H1 (cell line): Measurements from ENCODE around the gene TBL1Y. TPM values are rescaled to one million over a fixed set of nuclear protein-coding genes. Genes with fewer than 3 reads are reported as not detected.

Experiments used
- CBX8 ChIP-seq: fragments of 300-800, 300-1000 bp; sonication (generic); IDR thresholded peaks from 2 replicates; pipeline ENCODE4 v1.7.1; 2016; ENCODE audit warnings: low read depth, low read length, borderline replicate concordance
- PHF8 ChIP-seq: fragments of 200-600 bp; sonication (generic); conservative IDR thresholded peaks from 2 replicates; pipeline ENCODE4 v1.7.1; 2012; ENCODE audit warnings: low read depth, mild to moderate bottlenecking, inconsistent platforms, low read length, moderate library complexity
- polyA plus RNA-seq, 7 experiments: library from polyadenylated mRNA; depleted of rRNA in 3 of 7; stranded (reverse) in 5 of 7; unstranded in 2 of 7; fragments of >200 nt in 5 of 7; fragments of 200-250 nt in 2 of 7; gene quantifications; 1 replicate in 5 of 7; 2 replicates in 1 of 7; 4 replicates in 1 of 7; pipeline versions ENCODE4 v1.2.1 to v1.2.3, GENCODE V29; 2011 to 2013; ENCODE audit warnings: missing spikeins in 2 of 7, mixed read lengths in 2 of 7
- total RNA-seq: library from RNA; stranded (reverse); fragmentation: NEBNext Ultra II Directional; extraction: Animal tissue kit (Norgen Biotek cat#: 25700); gene quantifications from 2 replicates; pipeline ENCODE4 v1.2.1, GENCODE V29; 2021
- TF ChIP-seq, protein P1 (sequence below): IDR thresholded peaks from 2 replicates; pipeline ENCODE4 v1.6.1; 2012; ENCODE audit warnings: inconsistent platforms

The TBL1Y gene
- total and polyA plus RNA-seq, 2 of the 8 experiments (the other 6 are each of a cell fraction or from before 2014, with no cell fraction given) = 2.5 to 4.2 TPM

DNA sequence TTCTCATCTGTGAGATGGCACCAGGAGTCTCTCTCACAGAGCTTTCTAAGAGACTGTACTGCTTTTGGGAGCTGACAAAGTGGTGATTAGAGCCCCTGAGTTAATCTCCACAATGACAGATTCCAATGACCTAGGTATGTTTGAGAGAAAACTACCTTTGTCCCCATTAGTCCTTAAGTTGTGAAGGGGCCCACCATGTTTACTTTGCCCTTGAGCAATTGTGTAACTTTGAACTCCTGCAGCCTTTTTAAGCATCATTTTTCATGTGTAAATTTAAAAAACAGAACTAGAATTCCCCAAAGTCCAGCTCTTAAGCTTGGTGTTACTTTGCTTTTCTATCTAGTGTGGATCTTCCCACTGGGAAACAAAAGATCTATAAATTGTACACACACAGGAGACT lies 2.9 kb downstream of the TBL1Y start (continued):
- TF ChIP-seq CBX8 = no peak
- TF ChIP-seq PHF8 = no peak
- TF ChIP-seq, protein P1, sequence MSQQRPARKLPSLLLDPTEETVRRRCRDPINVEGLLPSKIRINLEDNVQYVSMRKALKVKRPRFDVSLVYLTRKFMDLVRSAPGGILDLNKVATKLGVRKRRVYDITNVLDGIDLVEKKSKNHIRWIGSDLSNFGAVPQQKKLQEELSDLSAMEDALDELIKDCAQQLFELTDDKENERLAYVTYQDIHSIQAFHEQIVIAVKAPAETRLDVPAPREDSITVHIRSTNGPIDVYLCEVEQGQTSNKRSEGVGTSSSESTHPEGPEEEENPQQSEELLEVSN = no peak
